ENCODE data around the gene CELF6. TPM values are rescaled to one million over a fixed set of nuclear protein-coding genes. Genes with fewer than 3 reads are reported as not detected.

Gene CELF6
- total RNA-seq, 4 donors from 2014 or later, result 1.3 to 4.9 (median 1.9) TPM

- DNase-seq (ENCODE audit: low spot score), result peak; percentile 32
- no peak for TF ChIP-seq CTCF (IDR thresholded peaks at IDR 0.05)
- peak; percentile 82 for ATAC-seq (ENCODE audit: low FRiP score)
These were observed 485 bp downstream of the CELF6 start for GRCh38 chr15:72319360-72319984.

GRCh38 chr15:72318408-72318942 is 1.5 kb downstream of the CELF6 start:
- TF ChIP-seq CTCF (IDR thresholded peaks at IDR 0.05), result no peak
- DNase-seq (ENCODE audit: low spot score) (no peak), ATAC-seq (ENCODE audit: low FRiP score) (no peak)

GRCh38 chr15:72315706-72316370 is 4.1 kb downstream of the CELF6 start:
- no peak for DNase-seq (ENCODE audit: low spot score)
- no peak for ATAC-seq (ENCODE audit: low FRiP score)
- TF ChIP-seq CTCF (IDR thresholded peaks at IDR 0.05), result no peak

- ATAC-seq (ENCODE audit: low FRiP score), result no peak
- DNase-seq (ENCODE audit: low spot score), result no peak
These were observed 6.1 kb downstream of the CELF6 start for GRCh38 chr15:72313881-72314280.

GRCh38 chr15:72313448-72313840 is 6.5 kb downstream of the CELF6 start:
- DNase-seq (ENCODE audit: low spot score), result no peak
- ATAC-seq (ENCODE audit: low FRiP score), result no peak

More at GRCh38 chr15:72313881-72314280, 6.1 kb downstream of the CELF6 start:
- no peak for TF ChIP-seq CTCF (IDR thresholded peaks at IDR 0.05)

GRCh38 chr15:72312605-72313447 is 7.1 kb downstream of the CELF6 start:
- ATAC-seq (ENCODE audit: low FRiP score) (no peak), DNase-seq (ENCODE audit: low spot score) (no peak)
- TF ChIP-seq CTCF (IDR thresholded peaks at IDR 0.05), result no peak

More at GRCh38 chr15:72313448-72313840, 6.5 kb downstream of the CELF6 start:
- no peak for TF ChIP-seq CTCF (IDR thresholded peaks at IDR 0.05)
